Testis (tissue), 3 donors: ENCODE results near the gene PFKP. TPM values are rescaled to one million over a fixed set of nuclear protein-coding genes. Genes with fewer than 3 reads are reported as not detected.

Source experiments
- DNase-seq: peaks from one replicate; pipeline ENCODE4 v3.0.0-alpha.2; 2019
- H3K27ac ChIP-seq, 2 donors: fragments of 200-600 bp; sonication (generic); one replicate each; pipeline ENCODE4 v1.5.1; 2019
- H3K27me3 ChIP-seq: fragments of 200-600 bp; sonication (generic); one replicate; pipeline ENCODE4 v1.5.1; 2019
- H3K36me3 ChIP-seq: fragments of 200-600 bp; sonication (generic); one replicate; pipeline ENCODE4 v1.5.1; 2017; ENCODE audit warnings: low read depth; ENCODE audit errors: missing control alignments
- H3K4me1 ChIP-seq: fragments of 200-600 bp; sonication (generic); one replicate; pipeline ENCODE4 v1.5.1; 2019
- H3K4me3 ChIP-seq, 2 donors: fragments of 200-600 bp; sonication (generic); one replicate each; pipeline ENCODE4 v1.5.1; 2017 to 2019
- H3K9me3 ChIP-seq: fragments of 200-600 bp; sonication (generic); one replicate; pipeline ENCODE4 v1.5.1; 2017
- POLR2A ChIP-seq: fragments of 450-650 bp; IDR thresholded peaks from one replicate; pipeline ENCODE4 v1.6.1; 2017; ENCODE audit warnings: antibody characterized with exemption, mild to moderate bottlenecking, moderate library complexity
- WGBS, 2 donors: methylation state at CpG; one replicate each; pipeline ENCODE4 v1.1.5; 2018; 5-methylcytosine and 5-hydroxymethylcytosine counted together
- intact Hi-C: fragments of 100-400 bp; cut with DNase I; formaldehyde crosslinking; loops from one replicate; pipeline ENCODE4 v1.15.1; 2023; ENCODE audit warnings: low total_unique reads
- polyA plus RNA-seq: library from polyadenylated mRNA; stranded (reverse); fragments of 350-450 nt; fragmentation: Illumina TruSeq; extraction: RNeasy Lipid Tissue Mini Kit (QIAGEN cat#74804); gene quantifications from one replicate; pipeline ENCODE4 v1.2.3, GENCODE V29; 2014; ENCODE audit warnings: low read depth, low replicate concordance; ENCODE audit not compliant: insufficient read depth
- total RNA-seq, 2 donors: library from RNA; depleted of rRNA; stranded (reverse); fragments of >200 nt; gene quantifications; one replicate each; pipeline ENCODE4 v1.2.3, GENCODE V29; 2016
- TF ChIP-seq, protein P1 (sequence below), 3 experiments: fragments of 450-650 bp in 2 of 3; fragments of 200-600 bp in 1 of 3; sonication (generic) in 1 of 3; IDR thresholded peaks; one replicate each; pipeline ENCODE4 v1.5.1; 2016 to 2019; ENCODE audit warnings: antibody characterized with exemption in 3 of 3, mild to moderate bottlenecking in 2 of 3, moderate library complexity in 1 of 3

The PFKP gene
- total and polyA plus RNA-seq, 3 donors from 2014 or later, result 134 to 447 (median 186) TPM

DNA sequence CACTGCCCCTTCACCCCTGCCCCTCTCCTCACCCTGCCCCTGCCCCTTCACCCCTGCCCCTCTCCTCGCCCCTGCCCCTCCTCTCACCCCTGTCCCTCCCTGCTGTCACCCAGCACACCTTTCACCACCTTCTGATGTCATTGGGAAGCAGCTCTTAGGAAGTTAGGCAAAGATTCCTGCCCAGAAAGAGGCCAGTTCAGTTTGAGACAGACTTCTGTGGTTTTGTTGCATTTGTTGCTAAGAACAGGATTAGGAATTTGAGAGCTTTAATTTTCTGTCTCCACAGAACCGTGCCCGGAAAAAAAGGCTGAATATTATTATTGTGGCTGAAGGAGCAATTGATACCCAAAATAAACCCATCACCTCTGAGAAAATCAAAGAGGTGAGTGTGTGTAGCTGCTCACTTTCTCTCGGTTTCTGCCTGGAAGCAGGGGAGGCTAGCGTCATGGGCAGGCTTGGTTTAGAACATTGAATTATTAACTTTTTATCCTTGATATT, 39.6 kb downstream of the PFKP start:
- no peak overlapping the region for H3K27ac ChIP-seq
- no peaks in the 10 kb centered on the region for H3K36me3 ChIP-seq
- no peaks in the 10 kb centered on the region for H3K9me3 ChIP-seq
- WGBS, 2 donors, result 85 to 87% methylated on average over 4 of the region's 5 CpGs
- TF ChIP-seq POLR2A, result no peak
- TF ChIP-seq, protein P1, sequence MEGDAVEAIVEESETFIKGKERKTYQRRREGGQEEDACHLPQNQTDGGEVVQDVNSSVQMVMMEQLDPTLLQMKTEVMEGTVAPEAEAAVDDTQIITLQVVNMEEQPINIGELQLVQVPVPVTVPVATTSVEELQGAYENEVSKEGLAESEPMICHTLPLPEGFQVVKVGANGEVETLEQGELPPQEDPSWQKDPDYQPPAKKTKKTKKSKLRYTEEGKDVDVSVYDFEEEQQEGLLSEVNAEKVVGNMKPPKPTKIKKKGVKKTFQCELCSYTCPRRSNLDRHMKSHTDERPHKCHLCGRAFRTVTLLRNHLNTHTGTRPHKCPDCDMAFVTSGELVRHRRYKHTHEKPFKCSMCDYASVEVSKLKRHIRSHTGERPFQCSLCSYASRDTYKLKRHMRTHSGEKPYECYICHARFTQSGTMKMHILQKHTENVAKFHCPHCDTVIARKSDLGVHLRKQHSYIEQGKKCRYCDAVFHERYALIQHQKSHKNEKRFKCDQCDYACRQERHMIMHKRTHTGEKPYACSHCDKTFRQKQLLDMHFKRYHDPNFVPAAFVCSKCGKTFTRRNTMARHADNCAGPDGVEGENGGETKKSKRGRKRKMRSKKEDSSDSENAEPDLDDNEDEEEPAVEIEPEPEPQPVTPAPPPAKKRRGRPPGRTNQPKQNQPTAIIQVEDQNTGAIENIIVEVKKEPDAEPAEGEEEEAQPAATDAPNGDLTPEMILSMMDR (IDR thresholded peaks at IDR 0.05), result no peak
- no peak overlapping the region for H3K4me3 ChIP-seq
- intact Hi-C loops, result no loop called here
- H3K27me3 ChIP-seq, result no peaks in the 10 kb centered on the region
- no peak for DNase-seq
- H3K4me1 ChIP-seq, result no peaks in the 10 kb centered on the region

DNA sequence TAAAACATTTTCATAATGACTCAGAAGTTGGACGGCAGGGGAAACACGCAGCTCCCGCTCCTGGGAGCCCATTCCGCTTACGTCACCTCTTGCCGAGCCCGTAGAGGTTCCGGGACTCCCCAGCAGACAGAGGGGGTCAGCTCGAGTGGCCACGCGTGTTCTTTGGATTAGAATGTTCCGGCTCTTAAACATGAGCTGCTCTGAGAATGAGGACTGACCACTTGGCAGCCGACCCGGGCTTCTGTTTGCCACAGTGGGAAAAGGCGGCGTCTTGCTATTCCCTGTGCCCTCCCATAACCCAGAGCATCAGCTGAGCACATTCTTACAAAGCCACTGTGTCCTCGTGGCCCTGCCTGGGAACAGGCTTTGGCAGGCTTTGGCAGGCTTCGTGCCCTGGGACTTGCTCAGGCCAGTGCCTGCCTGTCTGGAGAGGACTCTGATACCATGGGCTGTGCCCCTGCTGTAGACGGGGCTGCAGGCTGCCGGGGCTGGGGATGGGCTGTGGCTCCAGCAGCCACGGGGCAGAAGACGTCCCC, 40.1 kb downstream of the PFKP start:
- intact Hi-C loops, result no loop called here
- DNase-seq, result no peak
- no peaks in the 10 kb centered on the region for H3K27me3 ChIP-seq
- no peak overlapping the region for H3K4me3 ChIP-seq
- 91 to 92% methylated on average over 22 of the region's 22 CpGs for WGBS, 2 donors
- no peaks in the 10 kb centered on the region for H3K9me3 ChIP-seq
- TF ChIP-seq POLR2A, result no peak
- TF ChIP-seq, protein P1 (IDR thresholded peaks at IDR 0.05), result no peak
- H3K4me1 ChIP-seq, result no peaks in the 10 kb centered on the region
- H3K36me3 ChIP-seq, result no peaks in the 10 kb centered on the region
- H3K27ac ChIP-seq, result no peak overlapping the region

DNA sequence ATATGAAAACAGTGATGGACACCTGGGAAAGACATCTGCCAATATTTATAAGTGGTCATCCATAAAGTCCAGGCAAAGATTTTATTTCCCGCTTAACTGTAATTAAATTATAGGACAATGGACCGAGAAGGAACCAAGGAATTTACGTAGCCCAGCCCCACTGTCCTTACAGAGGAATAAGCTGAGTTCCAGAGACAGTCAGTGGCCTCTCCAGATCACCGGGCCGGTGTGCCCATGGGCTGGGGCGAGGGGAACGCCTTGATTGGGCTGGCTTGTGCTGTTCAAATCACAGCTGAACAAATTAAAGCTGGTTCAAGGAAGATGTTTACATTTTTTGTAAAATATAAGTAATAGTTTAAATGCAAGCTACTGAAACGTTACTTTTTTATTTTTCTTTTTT, 40.7 kb downstream of the PFKP start:
- WGBS, 2 donors, result 94 to 97% methylated on average over 8 of the region's 8 CpGs
- DNase-seq, result no peak
- intact Hi-C loops, result no loop called here
- H3K27ac ChIP-seq, result no peak overlapping the region
- H3K27me3 ChIP-seq, result no peaks in the 10 kb centered on the region
- no peaks in the 10 kb centered on the region for H3K36me3 ChIP-seq
- H3K4me3 ChIP-seq, result no peak overlapping the region
- H3K4me1 ChIP-seq, result no peaks in the 10 kb centered on the region
- TF ChIP-seq, protein P1 (IDR thresholded peaks at IDR 0.05), result no peak
- no peak for TF ChIP-seq POLR2A
- H3K9me3 ChIP-seq, result no peaks in the 10 kb centered on the region

DNA sequence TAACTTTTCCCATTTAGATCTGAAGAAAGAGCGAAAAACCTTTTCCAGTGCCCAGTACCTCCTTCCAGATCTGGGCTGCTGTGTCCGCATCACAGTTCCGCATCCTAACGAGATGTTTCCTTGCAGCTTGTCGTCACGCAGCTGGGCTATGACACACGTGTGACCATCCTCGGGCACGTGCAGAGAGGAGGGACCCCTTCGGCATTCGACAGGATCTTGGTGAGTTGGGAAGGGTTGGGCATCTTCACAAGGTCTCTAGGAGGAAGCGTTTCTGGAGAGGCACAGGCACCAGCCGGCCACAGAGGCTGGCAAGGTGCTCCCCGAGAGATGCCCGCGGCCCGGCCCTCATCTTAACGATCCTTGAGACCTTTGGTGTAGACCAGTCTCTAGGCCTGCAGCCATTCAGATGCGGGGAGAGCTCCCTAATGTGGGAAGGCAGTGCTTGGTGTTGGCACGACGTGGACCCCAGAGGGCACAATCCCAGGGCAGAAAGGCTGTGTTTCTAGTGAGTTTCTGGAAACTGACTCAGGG, 41.3 kb downstream of the PFKP start:
- no peak for DNase-seq
- H3K27ac ChIP-seq, result no peak overlapping the region

More for the DNA sequence above, 41.3 kb downstream of the PFKP start:
- TF ChIP-seq, protein P1 (IDR thresholded peaks at IDR 0.05), result no peak
- TF ChIP-seq POLR2A, result no peak
- H3K27me3 ChIP-seq, result no peaks in the 10 kb centered on the region
- no peak overlapping the region for H3K4me3 ChIP-seq
- no peaks in the 10 kb centered on the region for H3K9me3 ChIP-seq
- no peaks in the 10 kb centered on the region for H3K36me3 ChIP-seq
- WGBS, 2 donors, result 93 to 94% methylated on average over 21 of the region's 21 CpGs
- no peaks in the 10 kb centered on the region for H3K4me1 ChIP-seq
- intact Hi-C loops, result no loop called here
